NT2/D1 (cell line): ENCODE measurements around the gene ANTKMT.

Experiments
- DNase-seq: peaks from one replicate; pipeline ENCODE4 v3.0.0-alpha.2; 2011; ENCODE audit warnings: low read depth, low spot score
- H3K27me3 ChIP-seq: 2 replicates; pipeline ENCODE4 v1.6.0; 2011; ENCODE audit warnings: mild to moderate bottlenecking; ENCODE audit not compliant: insufficient read length, insufficient read depth
- H3K36me3 ChIP-seq: 2 replicates; pipeline ENCODE4 v1.6.1; 2011; ENCODE audit warnings: mild to moderate bottlenecking, low read length, mixed read lengths; ENCODE audit not compliant: insufficient read depth, insufficient read length
- H3K4me1 ChIP-seq: 2 replicates; pipeline ENCODE4 v1.5.1; 2011; ENCODE audit not compliant: insufficient read depth, insufficient read length
- H3K4me3 ChIP-seq: 2 replicates; pipeline ENCODE4 v1.5.1; 2011; ENCODE audit warnings: low read depth; ENCODE audit not compliant: insufficient read length
- H3K9ac ChIP-seq: 2 replicates; pipeline ENCODE4 v1.6.0; 2011; ENCODE audit warnings: low read depth; ENCODE audit not compliant: insufficient read length
- H3K9me3 ChIP-seq: 2 replicates; pipeline ENCODE4 v1.5.1; 2011; ENCODE audit warnings: mild to moderate bottlenecking, low read length; ENCODE audit not compliant: insufficient read depth
- SUZ12 ChIP-seq: IDR thresholded peaks from 2 replicates; pipeline ENCODE4 v1.6.1; 2011; ENCODE audit not compliant: insufficient read length, insufficient read depth; ENCODE audit errors: extremely low read depth
- YY1 ChIP-seq: IDR thresholded peaks from 2 replicates; pipeline ENCODE4 v1.6.1; 2011; ENCODE audit not compliant: insufficient read length, insufficient read depth
- ZNF274 ChIP-seq: IDR thresholded peaks from 2 replicates; pipeline ENCODE4 v1.6.1; 2011; ENCODE audit warnings: mild to moderate bottlenecking, low read depth, low read length

ANTKMT gene

GRCh38 chr16:695355-696089, 25.4 kb upstream of the ANTKMT start:
- H3K27me3 ChIP-seq: peaks cover 84% of the 10 kb centered on the region
- TF ChIP-seq ZNF274 (no peak), SUZ12 (no peak), YY1 (no peak)
- no peak for DNase-seq
- peaks cover 7% of the 10 kb centered on the region for H3K4me1 ChIP-seq
- peak overlapping the region; percentile 40 for H3K4me3 ChIP-seq
- H3K9me3 ChIP-seq: no peaks in the 10 kb centered on the region
- H3K9ac ChIP-seq: peak overlapping the region; percentile 79
- no peaks in the 10 kb centered on the region for H3K36me3 ChIP-seq

GRCh38 chr16:698911-699671, 21.9 kb upstream of the ANTKMT start:
- Histone ChIP-seq H3K9me3 (no peaks in the 10 kb centered on the region), H3K27me3 (peaks cover 94% of the 10 kb centered on the region), H3K9ac (no peak overlapping the region), H3K4me3 (no peak overlapping the region), H3K4me1 (peaks cover 18% of the 10 kb centered on the region), H3K36me3 (no peaks in the 10 kb centered on the region)
- no peak for TF ChIP-seq SUZ12
- no peak for TF ChIP-seq YY1
- no peak for TF ChIP-seq ZNF274
- no peak for DNase-seq

GRCh38 chr16:700684-701584, 20.0 kb upstream of the ANTKMT start:
- peak overlapping the region; percentile 15 for H3K4me3 ChIP-seq
- TF ChIP-seq SUZ12 (peak; percentile 62), ZNF274 (no peak)
- H3K4me1 ChIP-seq: peaks cover 17% of the 10 kb centered on the region
- H3K9ac ChIP-seq: peak overlapping the region; percentile 42
- DNase-seq: no peak
- H3K27me3 ChIP-seq: peaks cover 93% of the 10 kb centered on the region
- no peaks in the 10 kb centered on the region for H3K36me3 ChIP-seq
- H3K9me3 ChIP-seq: no peaks in the 10 kb centered on the region

- peaks cover 22% of the 10 kb centered on the region for H3K4me1 ChIP-seq
- peaks cover 94% of the 10 kb centered on the region for H3K27me3 ChIP-seq
- TF ChIP-seq SUZ12 (no peak), ZNF274 (no peak), YY1 (no peak)
- H3K9me3 ChIP-seq: no peaks in the 10 kb centered on the region
- H3K36me3 ChIP-seq: no peaks in the 10 kb centered on the region
- H3K4me3 ChIP-seq: no peak overlapping the region
- DNase-seq: no peak
- peak overlapping the region; percentile 21 for H3K9ac ChIP-seq
These were observed 18.6 kb upstream of the ANTKMT start for GRCh38 chr16:702341-702740.

- no peak overlapping the region for H3K9ac ChIP-seq
- no peaks in the 10 kb centered on the region for H3K36me3 ChIP-seq
- H3K27me3 ChIP-seq: peaks cover 96% of the 10 kb centered on the region
- H3K9me3 ChIP-seq: no peaks in the 10 kb centered on the region
- no peak for TF ChIP-seq YY1
- TF ChIP-seq ZNF274: no peak
- no peak for TF ChIP-seq SUZ12
- H3K4me3 ChIP-seq: no peak overlapping the region
- peaks cover 22% of the 10 kb centered on the region for H3K4me1 ChIP-seq
- no peak for DNase-seq
These were observed 17.5 kb upstream of the ANTKMT start for GRCh38 chr16:703406-703805.

- H3K27me3 ChIP-seq: peaks cover 97% of the 10 kb centered on the region
- H3K4me3 ChIP-seq: no peak overlapping the region
- no peak for DNase-seq
- no peak for TF ChIP-seq YY1
- TF ChIP-seq ZNF274: no peak
- TF ChIP-seq SUZ12: no peak
- H3K4me1 ChIP-seq: peaks cover 22% of the 10 kb centered on the region
- no peaks in the 10 kb centered on the region for H3K9me3 ChIP-seq
- no peak overlapping the region for H3K9ac ChIP-seq
- no peaks in the 10 kb centered on the region for H3K36me3 ChIP-seq
These were observed 16.9 kb upstream of the ANTKMT start for GRCh38 chr16:704047-704446.
